Body of pancreas (tissue), 4 donors: Measurements from ENCODE around the gene GABRQ. TPM values are rescaled to one million over a fixed set of nuclear protein-coding genes. Genes with fewer than 3 reads are reported as not detected.
A peak's percentile ranks its signal among the peaks of the same experiment; 100 is the strongest.

Experiments
- ATAC-seq: fragments of 150-250 bp; one replicate; pipeline ENCODE4 v1.9.1; 2016
- DNase-seq, 4 donors: peaks; one replicate each; pipeline ENCODE4 v3.0.0-alpha.2; 2019
- H3K27ac ChIP-seq, 4 donors: fragments of 200-600 bp; sonication (generic); 1 replicate in 3 of 4; 2 replicates in 1 of 4; pipeline versions ENCODE4 v1.5.1 to v1.6.1; 2016 to 2019; ENCODE audit warnings: mild to moderate bottlenecking in 1 of 4, mixed read lengths in 1 of 4, moderate library complexity in 1 of 4
- H3K27me3 ChIP-seq, 2 donors: fragments of 200-600 bp; sonication (generic); one replicate each; pipeline ENCODE4 v1.6.0; 2016; ENCODE audit warnings: mild to moderate bottlenecking in 1 of 2
- H3K36me3 ChIP-seq, 2 donors: fragments of 200-600 bp; sonication (generic); replicated peaks in 1 of 2; 2 replicates each; pipeline ENCODE4 v1.5.1; 2016; ENCODE audit warnings: low read depth in 2 of 2; ENCODE audit not compliant: insufficient read depth in 1 of 2
- H3K4me1 ChIP-seq: fragments of 200-600 bp; sonication (generic); one replicate; pipeline ENCODE4 v1.6.0; 2016
- H3K4me3 ChIP-seq, 2 donors: fragments of 200-600 bp; sonication (generic); 1 replicate in 1 of 2; 2 replicates in 1 of 2; pipeline ENCODE4 v1.5.1; 2016 to 2019
- H3K9me3 ChIP-seq, 3 donors: fragments of 200-600 bp; sonication (generic); 1 replicate in 2 of 3; 2 replicates in 1 of 3; pipeline ENCODE4 v1.5.1; 2016
- POLR2A ChIP-seq, 3 donors: fragments of 450-650 bp; IDR thresholded peaks; one replicate each; pipeline ENCODE4 v1.6.1; 2016; ENCODE audit warnings: antibody characterized with exemption in 3 of 3, mild to moderate bottlenecking in 2 of 3
- WGBS, 2 donors: methylation state at CpG; one replicate each; pipeline ENCODE4 v1.1.5; 2017; 5-methylcytosine and 5-hydroxymethylcytosine counted together
- intact Hi-C: fragments of 100-400 bp; cut with DNase I; formaldehyde crosslinking; loops from one replicate; pipeline ENCODE4 v1.15.1; 2023
- total RNA-seq, 2 donors: library from RNA; depleted of rRNA; stranded (reverse); fragments of >200 nt; gene quantifications; one replicate each; pipeline ENCODE4 v1.1.0, GENCODE V29; 2016
- TF ChIP-seq, protein P1 (sequence below), 7 experiments: fragments of 450-650 bp in 4 of 7; fragments of 200-600 bp in 3 of 7; sonication (generic) in 3 of 7; IDR thresholded peaks; one replicate each; pipeline ENCODE4 v1.5.1; 2016 to 2019; ENCODE audit warnings: antibody characterized with exemption in 7 of 7

The GABRQ gene
- not detected for total RNA-seq

DNA sequence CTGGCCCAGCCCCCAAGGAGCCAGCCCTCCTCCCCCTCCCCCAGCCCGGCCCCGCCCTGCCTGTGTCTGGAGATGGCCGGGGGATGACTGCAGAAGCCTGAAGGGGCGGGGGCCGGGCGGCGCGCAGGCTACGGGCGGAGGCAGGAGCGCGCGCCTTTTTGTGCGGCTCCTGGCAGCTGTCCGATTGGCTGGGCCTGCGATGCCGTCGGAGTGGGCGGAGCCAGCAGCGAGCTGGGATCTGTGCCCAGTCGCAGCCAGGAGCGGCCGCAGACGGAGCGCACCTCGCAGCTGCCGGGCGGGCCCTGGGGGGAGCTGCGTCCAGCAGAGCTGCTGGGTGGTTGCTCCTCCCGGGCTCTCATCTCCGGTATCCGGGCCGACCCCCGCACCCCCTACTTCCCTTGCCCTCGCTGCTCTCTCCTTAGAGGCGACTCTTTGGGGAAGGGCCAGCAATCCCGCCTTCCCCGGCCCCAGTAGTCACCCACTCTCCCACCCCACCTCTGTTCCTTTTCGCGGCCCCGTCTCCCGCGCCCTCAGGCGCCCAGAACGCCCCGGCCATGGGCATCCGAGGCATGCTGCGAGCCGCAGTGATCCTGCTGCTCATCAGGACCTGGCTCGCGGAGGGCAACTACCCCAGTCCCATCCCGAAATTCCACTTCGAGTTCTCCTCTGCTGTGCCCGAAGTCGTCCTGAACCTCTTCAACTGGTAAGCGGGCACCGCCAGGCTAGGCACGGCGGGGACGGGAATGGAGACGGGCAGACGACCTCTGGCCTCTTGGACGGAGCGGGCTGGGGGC is at the start of gene GABRQ:
TSS of gene GABRQ (plus strand) at position 247 of the 794 bp plus-strand sequence. CDS start at position 555, 308 bp downstream.
- Histone ChIP-seq H3K27me3 (no peaks in the 10 kb centered on the region), H3K4me1 (no peaks in the 10 kb centered on the region), H3K9me3 (no peaks in the 10 kb centered on the region), H3K36me3 (no peaks in the 10 kb centered on the region), H3K27ac (no peak within 1 kb of the TSS), H3K4me3 (no peak within 1 kb of the TSS)
- ATAC-seq (peak; percentile 30), DNase-seq (peak; percentile 21 to 50 (median 26))
- 1% methylated on average over 30 of the region's 64 CpGs; no CpG with 5 or more reads in 1 of the 2 donors for WGBS, 2 donors
- intact Hi-C loops = loop anchor here (5.0 kb wide), 1 partner anchor 886 kb away; no protein-coding TSS in a partner anchor
- TF ChIP-seq POLR2A (IDR thresholded peaks at IDR 0.05) = no peak
- TF ChIP-seq, protein P1, sequence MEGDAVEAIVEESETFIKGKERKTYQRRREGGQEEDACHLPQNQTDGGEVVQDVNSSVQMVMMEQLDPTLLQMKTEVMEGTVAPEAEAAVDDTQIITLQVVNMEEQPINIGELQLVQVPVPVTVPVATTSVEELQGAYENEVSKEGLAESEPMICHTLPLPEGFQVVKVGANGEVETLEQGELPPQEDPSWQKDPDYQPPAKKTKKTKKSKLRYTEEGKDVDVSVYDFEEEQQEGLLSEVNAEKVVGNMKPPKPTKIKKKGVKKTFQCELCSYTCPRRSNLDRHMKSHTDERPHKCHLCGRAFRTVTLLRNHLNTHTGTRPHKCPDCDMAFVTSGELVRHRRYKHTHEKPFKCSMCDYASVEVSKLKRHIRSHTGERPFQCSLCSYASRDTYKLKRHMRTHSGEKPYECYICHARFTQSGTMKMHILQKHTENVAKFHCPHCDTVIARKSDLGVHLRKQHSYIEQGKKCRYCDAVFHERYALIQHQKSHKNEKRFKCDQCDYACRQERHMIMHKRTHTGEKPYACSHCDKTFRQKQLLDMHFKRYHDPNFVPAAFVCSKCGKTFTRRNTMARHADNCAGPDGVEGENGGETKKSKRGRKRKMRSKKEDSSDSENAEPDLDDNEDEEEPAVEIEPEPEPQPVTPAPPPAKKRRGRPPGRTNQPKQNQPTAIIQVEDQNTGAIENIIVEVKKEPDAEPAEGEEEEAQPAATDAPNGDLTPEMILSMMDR (IDR thresholded peaks at IDR 0.05) = no peak

DNA sequence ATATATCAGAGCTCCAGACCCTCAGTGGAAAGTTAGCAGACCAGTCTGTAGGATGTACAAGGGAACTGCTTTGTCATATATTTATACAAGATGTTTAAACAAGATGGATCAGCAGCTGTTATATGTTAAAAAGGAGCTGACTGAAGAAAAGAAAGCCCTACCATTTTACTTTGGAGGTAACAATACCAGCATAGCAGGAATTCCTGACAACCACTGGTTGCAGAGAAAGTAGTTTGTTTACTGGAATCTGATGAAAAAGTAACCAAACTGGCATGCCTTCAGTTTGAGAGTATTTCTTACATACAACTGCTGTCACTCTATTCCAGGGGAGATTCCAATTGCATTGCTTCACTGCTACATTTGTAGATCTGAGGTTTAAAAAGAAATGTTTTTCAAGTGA is 49.5 kb upstream of the GABRQ start:
- no peak for DNase-seq
- Histone ChIP-seq H3K27me3 (no peaks in the 10 kb centered on the region), H3K9me3 (no peaks in the 10 kb centered on the region), H3K27ac (no peak overlapping the region), H3K4me1 (no peaks in the 10 kb centered on the region), H3K4me3 (no peak overlapping the region), H3K36me3 (no peaks in the 10 kb centered on the region)
- intact Hi-C loops = no loop called here
- ATAC-seq = no peak
- TF ChIP-seq, protein P1 (IDR thresholded peaks at IDR 0.05) = no peak
- no peak for TF ChIP-seq POLR2A (IDR thresholded peaks at IDR 0.05)

DNA sequence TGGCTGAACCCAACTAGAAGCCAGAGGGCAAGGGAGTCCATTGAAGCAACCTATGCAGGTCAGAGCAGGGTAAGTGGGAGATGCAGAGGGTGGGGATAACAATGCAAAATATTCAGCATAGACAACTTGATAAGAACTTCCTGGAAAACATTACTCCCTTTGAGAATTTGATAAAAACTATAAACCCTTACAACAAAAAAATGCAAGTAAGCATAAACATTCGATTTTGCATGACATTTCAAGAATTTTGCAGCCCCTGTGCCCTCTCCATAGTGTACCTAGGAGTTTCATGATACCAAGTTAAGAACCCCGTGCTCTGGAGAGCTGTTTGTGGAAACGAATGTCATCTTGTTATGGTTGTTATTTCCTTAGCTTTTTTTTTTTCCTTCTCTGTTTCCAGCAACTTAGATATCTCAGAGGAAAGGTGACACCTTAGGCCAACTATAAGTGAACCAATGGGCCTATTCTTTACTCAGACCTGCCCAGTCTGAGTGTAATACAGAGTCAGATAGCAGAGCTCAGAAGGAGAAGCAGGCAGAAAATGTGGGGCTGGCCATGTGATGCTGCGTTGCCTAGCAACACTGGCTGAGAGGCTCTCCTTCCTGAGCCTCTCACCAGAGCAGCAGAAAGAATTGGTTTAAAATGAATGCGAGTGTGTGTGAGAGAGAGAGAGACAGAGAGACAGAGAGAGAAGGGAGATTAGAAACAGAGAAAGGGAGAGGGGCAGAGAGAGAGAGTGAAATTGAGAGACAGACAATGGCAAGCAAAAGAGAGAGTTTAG is 36.7 kb upstream of the GABRQ start:
- intact Hi-C loops = no loop called here
- ATAC-seq = no peak
- DNase-seq = no peak

DNA sequence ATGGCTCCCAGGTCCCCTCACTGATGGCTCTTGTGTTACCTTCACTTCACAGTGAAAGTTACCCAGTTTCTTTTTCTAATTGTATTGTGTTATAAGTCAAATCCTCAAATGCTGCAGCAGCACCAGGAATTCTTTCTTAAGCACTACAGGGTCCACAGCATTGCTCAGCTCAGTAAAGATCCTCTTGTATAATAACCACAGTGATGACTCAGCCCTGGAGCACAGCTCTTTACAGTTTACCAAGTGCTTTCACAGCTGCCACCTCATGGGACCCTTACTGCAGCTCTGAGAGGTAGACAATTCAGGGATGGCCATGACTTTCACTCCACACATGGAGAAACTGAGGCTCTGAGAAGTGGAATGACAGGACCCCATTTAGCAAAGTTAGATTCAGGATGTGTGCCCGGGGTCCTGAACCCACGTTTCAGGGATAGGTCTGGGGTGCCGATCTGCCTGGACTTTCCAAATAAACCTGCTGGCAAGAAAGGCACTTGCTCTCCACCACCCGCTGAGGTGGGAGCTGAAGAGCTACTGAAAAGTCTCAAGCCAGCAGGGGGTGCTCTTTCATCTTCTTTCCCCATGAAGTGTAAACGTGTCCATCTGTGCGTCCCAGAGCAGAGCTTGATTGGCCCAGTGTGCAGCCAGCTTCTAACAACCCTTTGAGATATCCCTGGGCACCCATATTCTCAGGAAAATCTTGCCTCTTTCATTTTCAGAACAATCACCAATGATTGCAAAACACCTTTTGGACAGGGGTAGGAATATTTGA is 35.7 kb upstream of the GABRQ start:
- Histone ChIP-seq H3K27ac (no peak overlapping the region), H3K4me3 (no peak overlapping the region), H3K4me1 (no peaks in the 10 kb centered on the region), H3K36me3 (no peaks in the 10 kb centered on the region), H3K27me3 (no peaks in the 10 kb centered on the region), H3K9me3 (no peaks in the 10 kb centered on the region)
- DNase-seq (no peak), ATAC-seq (no peak)
- 8 to 38% methylated on average over 2 to 6 of the region's 6 CpGs for WGBS, 2 donors
- intact Hi-C loops = no loop called here
- TF ChIP-seq, protein P1 (IDR thresholded peaks at IDR 0.05) = no peak
- TF ChIP-seq POLR2A (IDR thresholded peaks at IDR 0.05) = no peak

More for the DNA sequence above, 36.7 kb upstream of the GABRQ start:
- no peaks in the 10 kb centered on the region for H3K4me1 ChIP-seq
- H3K27me3 ChIP-seq = no peaks in the 10 kb centered on the region
- no peak overlapping the region for H3K27ac ChIP-seq
- no peak for TF ChIP-seq POLR2A (IDR thresholded peaks at IDR 0.05)
- H3K4me3 ChIP-seq = no peak overlapping the region
- 27 to 34% methylated on average over 5 of the region's 5 CpGs for WGBS, 2 donors
- H3K36me3 ChIP-seq = no peaks in the 10 kb centered on the region
- H3K9me3 ChIP-seq = no peaks in the 10 kb centered on the region

DNA sequence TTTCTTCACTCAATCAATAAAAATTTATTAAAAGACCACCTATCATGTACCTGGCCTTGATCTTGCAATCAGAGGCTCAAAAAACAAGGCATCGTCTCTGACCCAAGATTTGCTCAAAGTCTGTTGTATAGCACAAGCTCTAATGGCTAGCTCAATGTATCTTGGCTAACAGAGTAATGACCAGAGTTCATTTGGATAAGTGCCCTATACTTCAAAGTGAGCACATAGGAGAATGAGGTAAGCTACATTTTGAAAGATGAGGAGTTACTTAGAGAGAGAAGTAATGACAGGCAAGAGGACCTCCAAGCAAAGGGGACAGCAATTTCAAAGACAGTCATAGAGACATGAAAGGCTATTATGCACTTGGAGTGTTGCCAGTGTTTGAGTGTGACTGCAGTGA is 22.9 kb upstream of the GABRQ start:
- Histone ChIP-seq H3K4me1 (no peaks in the 10 kb centered on the region), H3K4me3 (no peak overlapping the region), H3K36me3 (no peaks in the 10 kb centered on the region), H3K27me3 (no peaks in the 10 kb centered on the region), H3K27ac (no peak overlapping the region), H3K9me3 (no peaks in the 10 kb centered on the region)
- intact Hi-C loops = no loop called here
- no peak for DNase-seq
- TF ChIP-seq, protein P1 (IDR thresholded peaks at IDR 0.05) = no peak
- TF ChIP-seq POLR2A (IDR thresholded peaks at IDR 0.05) = no peak
- ATAC-seq = no peak
- WGBS, 2 donors = 38 to 44% methylated on average over 1 of the region's 1 CpG
